Measurements from ENCODE around the gene PHC3.

Gene PHC3

GRCh38 chr3:170205302-170205701 is 23.8 kb upstream of the PHC3 start:
- H4K8ac ChIP-seq (ENCODE audit: low read depth, low read length) = no peak overlapping the region
- H2BK12ac ChIP-seq (ENCODE audit: low read length) = no peak overlapping the region
- no peaks in the 10 kb centered on the region for H3K36me3 ChIP-seq (replicated peaks in 1 of 2; ENCODE audit: control insufficient read depth in 2 of 2, insufficient read depth in 2 of 2, low read length in 2 of 2)
- no peak overlapping the region for H3K23ac ChIP-seq (ENCODE audit: low read depth, low read length, poor library complexity)
- no peak overlapping the region for H3K18ac ChIP-seq (ENCODE audit: low read length)
- no peaks in the 10 kb centered on the region for H3K9me3 ChIP-seq (replicated peaks in 1 of 2; ENCODE audit: control insufficient read depth in 2 of 2, insufficient read depth in 1 of 2, low read depth in 1 of 2, low read length in 2 of 2)
- H3K9ac ChIP-seq (ENCODE audit: low read depth, low read length, poor library complexity) = no peak overlapping the region
- H3K27ac ChIP-seq (replicated peaks; ENCODE audit: low read length) = no peak overlapping the region
- H3K4me3 ChIP-seq (ENCODE audit: low read length in 2 of 2) = no peak overlapping the region
- H2AK5ac ChIP-seq (ENCODE audit: low read depth, low read length) = no peak overlapping the region
- no peak overlapping the region for H3K4me2 ChIP-seq (ENCODE audit: insufficient read depth, low read length, poor library complexity, severe bottlenecking)
- H2BK15ac ChIP-seq (ENCODE audit: low read length) = no peak overlapping the region
- peaks cover 0 to 2% of the 10 kb centered on the region in 2 donors for H3K4me1 ChIP-seq (ENCODE audit: control insufficient read depth in 2 of 2, insufficient read depth in 1 of 2, low read depth in 1 of 2, low read length in 2 of 2)
- H2BK5ac ChIP-seq (ENCODE audit: low read length) = no peak overlapping the region
- H4K91ac ChIP-seq (ENCODE audit: low read depth, low read length, poor library complexity) = no peak overlapping the region
- DNase-seq (ENCODE audit: low spot score) = no peak
- H3K27me3 ChIP-seq (ENCODE audit: control insufficient read depth in 3 of 3, insufficient read depth in 3 of 3, low read depth in 1 of 3, low read length in 3 of 3) = no peaks in the 10 kb centered on the region
- H2BK120ac ChIP-seq (ENCODE audit: low read depth, low read length) = no peak overlapping the region
- no peak overlapping the region for H3K4ac ChIP-seq (ENCODE audit: low read length)
- H3K79me1 ChIP-seq (ENCODE audit: low read depth, low read length) = no peaks in the 10 kb centered on the region
- H2AFZ ChIP-seq (ENCODE audit: low read length) = no peak overlapping the region
- WGBS, 2 donors (ENCODE audit: extremely low coverage in 2 of 2, insufficient read length in 2 of 2, insufficient replicate concordance in 1 of 2) = no CpG with 5 or more reads among the region's 2 CpGs
- no peak overlapping the region for H3K14ac ChIP-seq (ENCODE audit: low read length)

GRCh38 chr3:170204509-170204908 is 23.0 kb upstream of the PHC3 start:
- H3K4ac ChIP-seq (ENCODE audit: low read length) = no peak overlapping the region
- no peak overlapping the region for H3K9ac ChIP-seq (ENCODE audit: low read depth, low read length, poor library complexity)
- H3K14ac ChIP-seq (ENCODE audit: low read length) = no peak overlapping the region
- no peaks in the 10 kb centered on the region for H3K27me3 ChIP-seq (ENCODE audit: control insufficient read depth in 3 of 3, insufficient read depth in 3 of 3, low read depth in 1 of 3, low read length in 3 of 3)
- no peak overlapping the region for H2BK12ac ChIP-seq (ENCODE audit: low read length)
- no peaks in the 10 kb centered on the region for H3K36me3 ChIP-seq (replicated peaks in 1 of 2; ENCODE audit: control insufficient read depth in 2 of 2, insufficient read depth in 2 of 2, low read length in 2 of 2)
- H4K8ac ChIP-seq (ENCODE audit: low read depth, low read length) = no peak overlapping the region
- H2AFZ ChIP-seq (ENCODE audit: low read length) = no peak overlapping the region
- no peak overlapping the region for H3K23ac ChIP-seq (ENCODE audit: low read depth, low read length, poor library complexity)
- no peak overlapping the region for H2BK15ac ChIP-seq (ENCODE audit: low read length)
- H3K9me3 ChIP-seq (replicated peaks in 1 of 2; ENCODE audit: control insufficient read depth in 2 of 2, insufficient read depth in 1 of 2, low read depth in 1 of 2, low read length in 2 of 2) = no peaks in the 10 kb centered on the region
- no peak overlapping the region for H3K4me2 ChIP-seq (ENCODE audit: insufficient read depth, low read length, poor library complexity, severe bottlenecking)
- no peak overlapping the region for H2AK5ac ChIP-seq (ENCODE audit: low read depth, low read length)
- H2BK5ac ChIP-seq (ENCODE audit: low read length) = no peak overlapping the region
- no peak overlapping the region for H3K18ac ChIP-seq (ENCODE audit: low read length)
- no peak overlapping the region for H3K27ac ChIP-seq (replicated peaks; ENCODE audit: low read length)
- DNase-seq (ENCODE audit: low spot score) = no peak
- H4K91ac ChIP-seq (ENCODE audit: low read depth, low read length, poor library complexity) = no peak overlapping the region
- no CpG with 5 or more reads among the region's 10 CpGs for WGBS, 2 donors (ENCODE audit: extremely low coverage in 2 of 2, insufficient read length in 2 of 2, insufficient replicate concordance in 1 of 2)
- H2BK120ac ChIP-seq (ENCODE audit: low read depth, low read length) = no peak overlapping the region
- no peaks in the 10 kb centered on the region for H3K79me1 ChIP-seq (ENCODE audit: low read depth, low read length)
- H3K4me1 ChIP-seq (ENCODE audit: control insufficient read depth in 2 of 2, insufficient read depth in 1 of 2, low read depth in 1 of 2, low read length in 2 of 2) = peaks cover 0 to 2% of the 10 kb centered on the region in 2 donors
- no peak overlapping the region for H3K4me3 ChIP-seq (ENCODE audit: low read length in 2 of 2)

GRCh38 chr3:170204023-170204472 is 22.5 kb upstream of the PHC3 start:
- Histone ChIP-seq H3K9me3 (replicated peaks in 1 of 2; ENCODE audit: control insufficient read depth in 2 of 2, insufficient read depth in 1 of 2, low read depth in 1 of 2, low read length in 2 of 2) (no peaks in the 10 kb centered on the region), H3K14ac (ENCODE audit: low read length) (no peak overlapping the region), H2AFZ (ENCODE audit: low read length) (no peak overlapping the region), H3K27ac (replicated peaks; ENCODE audit: low read length) (no peak overlapping the region), H2BK15ac (ENCODE audit: low read length) (no peak overlapping the region), H3K4me2 (ENCODE audit: insufficient read depth, low read length, poor library complexity, severe bottlenecking) (no peak overlapping the region), H3K4me1 (ENCODE audit: control insufficient read depth in 2 of 2, insufficient read depth in 1 of 2, low read depth in 1 of 2, low read length in 2 of 2) (peaks cover 0 to 2% of the 10 kb centered on the region in 2 donors), H2BK120ac (ENCODE audit: low read depth, low read length) (no peak overlapping the region), H2BK5ac (ENCODE audit: low read length) (no peak overlapping the region), H3K36me3 (replicated peaks in 1 of 2; ENCODE audit: control insufficient read depth in 2 of 2, insufficient read depth in 2 of 2, low read length in 2 of 2) (no peaks in the 10 kb centered on the region), H3K27me3 (ENCODE audit: control insufficient read depth in 3 of 3, insufficient read depth in 3 of 3, low read depth in 1 of 3, low read length in 3 of 3) (no peaks in the 10 kb centered on the region), H4K8ac (ENCODE audit: low read depth, low read length) (no peak overlapping the region), H3K79me1 (ENCODE audit: low read depth, low read length) (no peaks in the 10 kb centered on the region), H2AK5ac (ENCODE audit: low read depth, low read length) (no peak overlapping the region), H3K9ac (ENCODE audit: low read depth, low read length, poor library complexity) (no peak overlapping the region), H4K91ac (ENCODE audit: low read depth, low read length, poor library complexity) (no peak overlapping the region), H2BK12ac (ENCODE audit: low read length) (no peak overlapping the region), H3K23ac (ENCODE audit: low read depth, low read length, poor library complexity) (no peak overlapping the region), H3K18ac (ENCODE audit: low read length) (no peak overlapping the region), H3K4me3 (ENCODE audit: low read length in 2 of 2) (no peak overlapping the region), H3K4ac (ENCODE audit: low read length) (no peak overlapping the region)
- no CpG with 5 or more reads among the region's 3 CpGs for WGBS, 2 donors (ENCODE audit: extremely low coverage in 2 of 2, insufficient read length in 2 of 2, insufficient replicate concordance in 1 of 2)
- no peak for DNase-seq (ENCODE audit: low spot score)

- no peak overlapping the region for H3K9ac ChIP-seq (ENCODE audit: low read depth, low read length, poor library complexity)
- H2BK15ac ChIP-seq (ENCODE audit: low read length) = no peak overlapping the region
- H3K4me2 ChIP-seq (ENCODE audit: insufficient read depth, low read length, poor library complexity, severe bottlenecking) = no peak overlapping the region
- no peak overlapping the region for H2BK5ac ChIP-seq (ENCODE audit: low read length)
- H3K23ac ChIP-seq (ENCODE audit: low read depth, low read length, poor library complexity) = no peak overlapping the region
- H3K79me1 ChIP-seq (ENCODE audit: low read depth, low read length) = no peaks in the 10 kb centered on the region
- H3K14ac ChIP-seq (ENCODE audit: low read length) = no peak overlapping the region
- H2AFZ ChIP-seq (ENCODE audit: low read length) = no peak overlapping the region
- H3K4me1 ChIP-seq (ENCODE audit: control insufficient read depth in 2 of 2, insufficient read depth in 1 of 2, low read depth in 1 of 2, low read length in 2 of 2) = peaks cover 0 to 2% of the 10 kb centered on the region in 2 donors
- H2BK12ac ChIP-seq (ENCODE audit: low read length) = no peak overlapping the region
- no peak overlapping the region for H3K18ac ChIP-seq (ENCODE audit: low read length)
- no peak for DNase-seq (ENCODE audit: low spot score)
- no peaks in the 10 kb centered on the region for H3K27me3 ChIP-seq (ENCODE audit: control insufficient read depth in 3 of 3, insufficient read depth in 3 of 3, low read depth in 1 of 3, low read length in 3 of 3)
- no peak overlapping the region for H3K27ac ChIP-seq (replicated peaks; ENCODE audit: low read length)
- no peak overlapping the region for H4K91ac ChIP-seq (ENCODE audit: low read depth, low read length, poor library complexity)
- H3K9me3 ChIP-seq (replicated peaks in 1 of 2; ENCODE audit: control insufficient read depth in 2 of 2, insufficient read depth in 1 of 2, low read depth in 1 of 2, low read length in 2 of 2) = no peaks in the 10 kb centered on the region
- H4K8ac ChIP-seq (ENCODE audit: low read depth, low read length) = no peak overlapping the region
- no peak overlapping the region for H2BK120ac ChIP-seq (ENCODE audit: low read depth, low read length)
- H3K4ac ChIP-seq (ENCODE audit: low read length) = no peak overlapping the region
- WGBS, 2 donors (ENCODE audit: extremely low coverage in 2 of 2, insufficient read length in 2 of 2, insufficient replicate concordance in 1 of 2) = no CpG with 5 or more reads among the region's 4 CpGs
- no peak overlapping the region for H3K4me3 ChIP-seq (ENCODE audit: low read length in 2 of 2)
- H3K36me3 ChIP-seq (replicated peaks in 1 of 2; ENCODE audit: control insufficient read depth in 2 of 2, insufficient read depth in 2 of 2, low read length in 2 of 2) = no peaks in the 10 kb centered on the region
- H2AK5ac ChIP-seq (ENCODE audit: low read depth, low read length) = no peak overlapping the region
These were observed 21.9 kb upstream of the PHC3 start for GRCh38 chr3:170203457-170203856.
